NCI-H526 (cell line): ENCODE results near the gene NFKBIB.
A peak's percentile ranks its signal among the peaks of the same experiment; 100 is the strongest.

Experiments used
- DNase-seq, 2 experiments: peaks; one replicate each; lab custom pipeline; 2025; lab: John Stamatoyannopoulos, UW

NFKBIB gene

GRCh38 chr19:38904581-38905539 lies 5.1 kb downstream of the NFKBIB start:
- DNase-seq = no peak

GRCh38 chr19:38905620-38906019 lies 5.9 kb downstream of the NFKBIB start:
- no peak for DNase-seq

GRCh38 chr19:38907227-38907626 lies 7.5 kb downstream of the NFKBIB start:
- no peak for DNase-seq

GRCh38 chr19:38907670-38908069 lies 7.9 kb downstream of the NFKBIB start:
- DNase-seq = no peak

- no peak for DNase-seq
Measured at GRCh38 chr19:38908911-38909310, 9.1 kb downstream of the NFKBIB start.

- DNase-seq = no peak
Measured at GRCh38 chr19:38910488-38910887, 10.7 kb downstream of the NFKBIB start.

- no peak for DNase-seq
Measured at GRCh38 chr19:38911388-38912001, 11.7 kb downstream of the NFKBIB start.

- no peak for DNase-seq
Measured at GRCh38 chr19:38912600-38913514, 13.1 kb downstream of the NFKBIB start.

GRCh38 chr19:38913958-38914357 lies 14.2 kb downstream of the NFKBIB start:
- DNase-seq = no peak

- DNase-seq = no peak
Measured at GRCh38 chr19:38915329-38916321, 15.9 kb downstream of the NFKBIB start.

- DNase-seq = no peak
Measured at GRCh38 chr19:38917516-38917915, 17.7 kb downstream of the NFKBIB start.

GRCh38 chr19:38917921-38918491 lies 18.2 kb downstream of the NFKBIB start:
- DNase-seq = peak in 1 of 2 experiments; percentile 49

- DNase-seq = no peak
Measured at GRCh38 chr19:38918526-38918925, 18.8 kb downstream of the NFKBIB start.

GRCh38 chr19:38919837-38920601 lies 20.2 kb downstream of the NFKBIB start:
- DNase-seq = no peak

GRCh38 chr19:38920602-38921419 lies 21.0 kb downstream of the NFKBIB start:
- no peak for DNase-seq

- no peak for DNase-seq
Measured at GRCh38 chr19:38921420-38922274, 21.9 kb downstream of the NFKBIB start.

GRCh38 chr19:38922482-38922881 lies 22.7 kb downstream of the NFKBIB start:
- DNase-seq = no peak

GRCh38 chr19:38924388-38924787 lies 24.6 kb downstream of the NFKBIB start:
- no peak for DNase-seq
